ENCODE results near the gene CD248. TPM values are rescaled to one million over a fixed set of nuclear protein-coding genes. Genes with fewer than 3 reads are reported as not detected.
A peak's percentile ranks its signal among the peaks of the same experiment; 100 is the strongest.

Gene CD248
- total RNA-seq, 2 donors from 2014 or later = 67.5 to 248 TPM

DNA sequence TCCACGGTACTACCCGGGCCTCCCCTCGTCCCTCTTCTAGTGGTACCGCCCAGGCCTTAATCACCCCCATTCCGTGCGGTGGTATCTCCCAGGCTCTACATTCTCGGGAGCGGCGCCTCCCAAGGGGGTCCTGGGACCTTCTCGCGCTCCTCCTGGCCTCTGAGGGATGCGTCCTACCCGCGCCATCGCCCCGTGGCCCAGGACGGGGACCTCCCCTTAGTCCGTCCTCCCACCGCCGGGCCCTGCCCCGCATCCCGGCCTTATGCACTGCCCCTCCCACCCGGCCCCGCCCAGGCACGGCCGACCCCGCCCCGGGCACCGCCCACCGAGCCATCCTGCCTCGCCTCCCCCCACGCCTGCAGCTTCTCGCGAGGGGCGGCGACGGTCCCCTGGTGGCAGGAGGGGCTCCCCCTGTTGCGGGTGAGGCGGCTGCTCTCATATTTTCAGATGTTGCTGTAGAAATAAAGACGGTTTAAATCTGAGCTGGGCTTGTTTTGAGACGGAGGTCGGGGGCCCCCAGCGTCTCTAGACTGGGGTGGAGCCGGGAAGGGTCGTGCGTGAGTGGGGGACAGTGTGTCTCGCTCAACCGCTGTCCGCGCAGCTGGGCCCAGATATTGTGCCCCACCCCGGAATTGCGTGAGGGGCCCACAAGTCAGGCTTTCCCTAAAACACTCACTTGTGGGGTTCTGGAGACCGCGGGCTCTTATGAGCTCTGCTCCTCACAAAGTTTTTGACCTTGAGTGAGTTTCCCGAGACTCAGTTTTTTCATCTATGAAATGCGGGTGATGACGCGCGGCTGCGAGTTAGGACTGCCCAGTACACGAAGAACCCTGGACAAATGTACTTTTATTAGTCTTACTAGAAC is 49.2 kb downstream of the CD248 start:
- intact Hi-C loops (cut with DNase I) = no loop called here
- peak; percentile 97 for DNase-seq (ENCODE audit: low spot score)

DNA sequence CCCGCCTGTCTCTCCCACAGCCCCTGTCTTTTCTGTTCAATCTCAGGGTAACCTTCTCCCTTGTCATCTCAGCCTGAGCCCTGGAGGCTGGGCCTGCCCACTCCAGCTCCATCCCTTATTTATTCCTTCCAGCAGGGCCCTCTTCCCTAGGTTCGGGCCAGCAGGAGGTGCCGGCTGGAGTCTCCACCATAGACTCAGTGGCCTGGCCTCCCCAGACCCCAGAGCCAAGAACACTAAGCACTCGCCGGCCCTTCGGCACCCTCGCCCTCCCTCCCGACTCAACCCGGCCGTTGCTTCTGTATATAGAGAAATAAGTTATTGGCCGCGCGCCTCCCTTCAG is 49.8 kb downstream of the CD248 start:
- intact Hi-C loops (cut with DNase I) = no loop called here
- no peak for DNase-seq (ENCODE audit: low spot score)

DNA sequence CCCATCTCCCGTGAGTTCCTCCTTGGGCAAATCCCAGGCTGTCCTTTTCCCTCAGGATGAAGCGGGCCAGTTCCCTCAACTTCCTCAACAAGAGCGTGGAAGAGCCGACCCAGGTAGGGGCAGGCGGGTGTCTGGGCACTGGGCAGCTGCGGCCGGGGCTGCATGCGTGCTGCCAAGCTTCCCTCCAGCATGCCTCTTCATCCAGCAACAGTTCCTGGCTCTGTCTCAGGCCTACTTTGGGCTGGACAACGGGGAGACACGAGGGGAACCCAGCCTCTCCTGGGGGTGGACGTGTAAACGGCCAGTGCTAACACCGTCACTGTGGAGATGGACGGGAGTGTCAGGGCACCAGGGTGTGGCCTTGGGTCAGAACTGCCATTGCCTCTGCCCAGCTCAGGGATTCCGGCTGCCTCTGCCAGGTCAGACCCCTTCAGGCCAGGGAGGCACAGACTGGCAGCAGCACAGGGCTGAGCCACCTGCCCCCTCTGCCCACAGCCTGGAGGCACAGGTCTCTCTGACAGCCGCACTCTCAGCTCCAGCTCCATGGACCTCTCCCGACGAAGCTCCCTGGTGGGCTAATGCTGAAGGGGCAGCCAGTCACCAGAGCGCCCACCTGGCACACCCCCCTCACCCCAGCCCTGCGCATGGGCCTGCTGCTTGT is 50.3 kb downstream of the CD248 start:
- intact Hi-C loops (cut with DNase I) = no loop called here

DNA sequence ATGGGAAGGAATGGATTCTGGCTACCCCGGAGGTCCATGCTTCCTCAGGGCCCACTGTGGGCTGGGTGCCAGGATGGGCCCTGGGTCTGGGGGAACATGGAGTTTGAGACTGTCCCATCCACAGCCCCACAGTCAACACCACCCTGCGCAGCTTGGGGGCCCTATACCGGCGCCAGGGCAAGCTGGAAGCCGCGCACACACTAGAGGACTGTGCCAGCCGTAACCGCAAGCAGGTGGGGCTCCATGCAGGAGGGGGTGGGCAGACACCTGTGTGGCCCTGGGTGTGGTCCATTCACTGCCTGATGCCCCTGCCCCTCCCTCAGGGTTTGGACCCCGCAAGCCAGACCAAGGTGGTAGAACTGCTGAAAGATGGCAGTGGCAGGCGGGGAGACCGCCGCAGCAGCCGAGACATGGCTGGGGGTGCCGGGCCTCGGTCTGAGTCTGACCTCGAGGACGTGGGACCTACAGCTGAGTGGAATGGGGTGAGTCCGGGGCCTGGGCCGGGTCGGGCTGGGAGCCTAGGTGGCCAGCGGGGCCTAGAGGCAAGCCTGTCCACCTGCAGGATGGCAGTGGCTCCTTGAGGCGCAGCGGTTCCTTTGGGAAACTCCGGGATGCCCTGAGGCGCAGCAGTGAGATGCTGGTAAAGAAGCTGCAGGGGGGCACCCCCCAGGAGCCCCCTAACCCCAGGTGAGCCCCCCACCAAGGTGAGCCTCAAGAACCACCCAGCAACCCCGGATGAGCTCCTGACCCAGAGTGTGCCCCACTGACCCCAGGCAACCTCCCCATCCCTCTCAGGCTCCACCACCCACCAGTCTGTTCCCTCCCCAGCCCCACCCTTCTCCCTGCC is 51.1 kb downstream of the CD248 start:
- intact Hi-C loops (cut with DNase I) = no loop called here
- DNase-seq (ENCODE audit: low spot score) = no peak

More for the DNA sequence above, 50.3 kb downstream of the CD248 start:
- DNase-seq (ENCODE audit: low spot score) = no peak

DNA sequence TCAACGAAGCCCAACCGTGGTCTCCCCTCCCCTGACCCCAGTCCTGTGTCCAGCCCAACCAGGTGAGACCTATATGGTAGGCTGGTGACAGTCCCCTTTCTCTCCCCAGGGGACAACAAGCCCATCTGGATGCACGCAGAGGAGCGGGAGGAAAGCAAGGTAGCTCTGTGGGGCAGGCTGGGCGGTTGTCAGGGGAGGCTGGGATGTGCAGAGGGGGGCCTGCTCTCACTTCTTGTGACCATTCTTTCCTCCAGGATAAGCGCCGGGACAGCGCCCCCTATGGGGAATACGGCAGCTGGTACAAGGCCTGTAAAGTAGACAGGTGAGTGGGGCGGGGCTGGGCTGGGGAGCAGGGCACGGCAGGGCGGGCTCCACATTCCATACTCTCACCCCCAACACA is 51.9 kb downstream of the CD248 start:
- no peak for DNase-seq (ENCODE audit: low spot score)
- intact Hi-C loops (cut with DNase I) = no loop called here

Other genes with a start within 250 kb of the CD248 start
- gene PACS1, start 246.8 kb downstream of the CD248 start, total RNA-seq = 10 to 100 TPM; 65.1 to 84.1 TPM
- 10 to 100 TPM; 30.1 to 41.3 TPM for gene KLC2, start 59.3 kb downstream of the CD248 start, total RNA-seq
- 100 to 1,000 TPM; 102 to 112 TPM for gene RAB1B, start 48.4 kb downstream of the CD248 start, total RNA-seq
- not detected for gene CNIH2, start 38.9 kb downstream of the CD248 start, total RNA-seq
- 10 to 100 TPM; 63.9 to 73.6 TPM for gene YIF1A, start 27.9 kb downstream of the CD248 start, total RNA-seq
- not detected for gene TMEM151A, start 25.1 kb downstream of the CD248 start, total RNA-seq
- gene RIN1, start 19.4 kb upstream of the CD248 start, total RNA-seq = 1 to 10 TPM; 5.4 to 7.4 TPM
- gene BRMS1, start 28.1 kb upstream of the CD248 start, total RNA-seq = 10 to 100 TPM; 20.4 to 22.0 TPM
- gene B4GAT1, start 30.6 kb upstream of the CD248 start, total RNA-seq = 10 to 100 TPM; 16.5 to 20.0 TPM
- 1 to 10 TPM; 1.7 to 2.0 TPM for gene SLC29A2, start 54.7 kb upstream of the CD248 start, total RNA-seq
- 1 to 10 TPM; 2.6 to 6.5 TPM for gene NPAS4, start 104.0 kb upstream of the CD248 start, total RNA-seq
- 10 to 100 TPM; 36.5 to 37.2 TPM for gene MRPL11, start 121.8 kb upstream of the CD248 start, total RNA-seq
- gene PELI3, start 149.9 kb upstream of the CD248 start, total RNA-seq = 10 to 100 TPM; 12.4 to 13.0 TPM
- 10 to 100 TPM; 27.1 to 29.4 TPM for gene DPP3, start 163.4 kb upstream of the CD248 start, total RNA-seq
- 10 to 100 TPM; 23.4 to 31.1 TPM for gene BBS1, start 193.6 kb upstream of the CD248 start, total RNA-seq
- 1 to 10 TPM; 9.0 TPM for gene ZDHHC24, start 229.0 kb upstream of the CD248 start, total RNA-seq
- under 1 TPM; 0.14 to 0.51 TPM for gene ACTN3, start 229.9 kb upstream of the CD248 start, total RNA-seq